ENCODE results near the gene ARMC12. TPM values are rescaled to one million over a fixed set of nuclear protein-coding genes. Genes with fewer than 3 reads are reported as not detected.

Gene ARMC12
- total RNA-seq, 2 experiments from 2014 or later: 1.9 to 2.8 TPM

- no peaks in the 10 kb centered on the region for H3K4me1 Mint-ChIP-seq (ENCODE audit: low read depth)
- no peaks in the 10 kb centered on the region for H3K36me3 Mint-ChIP-seq (ENCODE audit: low read depth)
- H3K27ac Mint-ChIP-seq: no peak overlapping the region
- Histone ChIP-seq H3K4me3 (ENCODE audit: low read length) (no peak overlapping the region), H3K4me1 (ENCODE audit: insufficient read depth, low read length) (peaks cover 3% of the 10 kb centered on the region), H3K27me3 (ENCODE audit: control insufficient read depth in 1 of 2, insufficient read depth in 2 of 2, low read length in 2 of 2) (no peaks in the 10 kb centered on the region), H3K36me3 (ENCODE audit: insufficient read depth, low read length) (no peaks in the 10 kb centered on the region), H3K9me3 (ENCODE audit: control insufficient read depth in 1 of 2, insufficient read depth in 1 of 2, low read length in 2 of 2) (peaks cover 4 to 5% of the 10 kb centered on the region in 2 experiments), H3K27ac (ENCODE audit: low read depth in 1 of 2, low read length in 2 of 2) (no peak overlapping the region)
- TF ChIP-seq CTCF (IDR thresholded peaks at IDR 0.05): no peak
- no peak for DNase-seq
- ChIA-PET POLR2A (no interaction called here), CTCF (no interaction called here)
- H3K9me3 Mint-ChIP-seq: peaks cover 5% of the 10 kb centered on the region
- intact Hi-C loops (cut with DNase I, micrococcal nuclease): no loop called here
- no peaks in the 10 kb centered on the region for H3K27me3 Mint-ChIP-seq
- ATAC-seq (ENCODE audit: poor library complexity): no peak
- H3K4me3 Mint-ChIP-seq: no peak overlapping the region
These were observed 14.8 kb downstream of the ARMC12 start for GRCh38 chr6:35751594-35751993.

- Mint-ChIP-seq H3K9me3 (peaks cover 5% of the 10 kb centered on the region), H3K27me3 (no peaks in the 10 kb centered on the region), H3K4me1 (ENCODE audit: low read depth) (no peaks in the 10 kb centered on the region), H3K36me3 (ENCODE audit: low read depth) (no peaks in the 10 kb centered on the region), H3K4me3 (no peak overlapping the region), H3K27ac (no peak overlapping the region)
- Histone ChIP-seq H3K4me1 (ENCODE audit: insufficient read depth, low read length) (peaks cover 3% of the 10 kb centered on the region), H3K27ac (ENCODE audit: low read depth in 1 of 2, low read length in 2 of 2) (no peak overlapping the region), H3K4me3 (ENCODE audit: low read length) (no peak overlapping the region), H3K9me3 (ENCODE audit: control insufficient read depth in 1 of 2, insufficient read depth in 1 of 2, low read length in 2 of 2) (peaks cover 4 to 5% of the 10 kb centered on the region in 2 experiments), H3K36me3 (ENCODE audit: insufficient read depth, low read length) (no peaks in the 10 kb centered on the region), H3K27me3 (ENCODE audit: control insufficient read depth in 1 of 2, insufficient read depth in 2 of 2, low read length in 2 of 2) (no peaks in the 10 kb centered on the region)
- TF ChIP-seq CTCF (IDR thresholded peaks at IDR 0.05): no peak
- ChIA-PET CTCF (no interaction called here), POLR2A (no interaction called here)
- no peak for DNase-seq
- intact Hi-C loops (cut with DNase I, micrococcal nuclease): no loop called here
- no peak for ATAC-seq (ENCODE audit: poor library complexity)
These were observed 15.5 kb downstream of the ARMC12 start for GRCh38 chr6:35752330-35752729.

GRCh38 chr6:35754452-35755277, 17.8 kb downstream of the ARMC12 start:
- intact Hi-C loops (cut with DNase I, micrococcal nuclease): no loop called here
- no peak overlapping the region for H3K4me3 Mint-ChIP-seq
- TF ChIP-seq CTCF (IDR thresholded peaks at IDR 0.05): no peak
- ChIA-PET CTCF (no interaction called here), POLR2A (interaction anchor here (1.1 kb wide), 1 partner anchor 340 kb away, joined by 4 read pairs; no protein-coding TSS in a partner anchor)
- H3K4me3 ChIP-seq (ENCODE audit: low read length): no peak overlapping the region
- no peak for ATAC-seq (ENCODE audit: poor library complexity)
- H3K9me3 ChIP-seq (ENCODE audit: control insufficient read depth in 1 of 2, insufficient read depth in 1 of 2, low read length in 2 of 2): no peaks in the 10 kb centered on the region
- peaks cover 3% of the 10 kb centered on the region for H3K4me1 ChIP-seq (ENCODE audit: insufficient read depth, low read length)
- peaks cover 0 to 3% of the 10 kb centered on the region in 2 experiments for H3K27me3 ChIP-seq (ENCODE audit: control insufficient read depth in 1 of 2, insufficient read depth in 2 of 2, low read length in 2 of 2)
- H3K36me3 Mint-ChIP-seq (ENCODE audit: low read depth): no peaks in the 10 kb centered on the region
- H3K9me3 Mint-ChIP-seq: no peaks in the 10 kb centered on the region
- no peak overlapping the region for H3K27ac ChIP-seq (ENCODE audit: low read depth in 1 of 2, low read length in 2 of 2)
- no peak overlapping the region for H3K27ac Mint-ChIP-seq
- H3K36me3 ChIP-seq (ENCODE audit: insufficient read depth, low read length): no peaks in the 10 kb centered on the region
- no peaks in the 10 kb centered on the region for H3K4me1 Mint-ChIP-seq (ENCODE audit: low read depth)
- peaks cover 17% of the 10 kb centered on the region for H3K27me3 Mint-ChIP-seq
- no peak for DNase-seq

All from CD4-positive, alpha-beta T cell (primary cell).